Glutamatergic neuron (in vitro differentiated cells): ENCODE data around the gene RRP1B. TPM values are rescaled to one million over a fixed set of nuclear protein-coding genes. Genes with fewer than 3 reads are reported as not detected.
A peak's percentile ranks its signal among the peaks of the same experiment; 100 is the strongest.

Experiments
- DNase-seq: peaks from one replicate; pipeline ENCODE4 v3.0.0; 2022
- H3K27ac Mint-ChIP-seq: one replicate; pipeline ENCODE4 v1.8.0; 2020; ENCODE audit warnings: mild to moderate bottlenecking, mixed read lengths, inconsistent platforms; ENCODE audit not compliant: unreplicated experiment
- H3K27me3 Mint-ChIP-seq: one replicate; pipeline ENCODE4 v1.8.0; 2020; ENCODE audit warnings: mild to moderate bottlenecking, moderate library complexity, mixed read lengths, inconsistent platforms; ENCODE audit not compliant: unreplicated experiment
- H3K36me3 Mint-ChIP-seq: one replicate; pipeline ENCODE4 v1.8.0; 2020; ENCODE audit warnings: mild to moderate bottlenecking, mixed read lengths, inconsistent platforms; ENCODE audit not compliant: unreplicated experiment
- H3K4me1 Mint-ChIP-seq: one replicate; pipeline ENCODE4 v1.8.0; 2020; ENCODE audit warnings: mild to moderate bottlenecking, low read depth, mixed read lengths, inconsistent platforms; ENCODE audit not compliant: unreplicated experiment
- H3K4me3 Mint-ChIP-seq: one replicate; pipeline ENCODE4 v1.8.0; 2020; ENCODE audit warnings: mild to moderate bottlenecking, mixed read lengths, inconsistent platforms; ENCODE audit not compliant: unreplicated experiment
- H3K9me3 Mint-ChIP-seq: one replicate; pipeline ENCODE4 v1.8.0; 2020; ENCODE audit warnings: mild to moderate bottlenecking, moderate library complexity, mixed read lengths, inconsistent platforms; ENCODE audit not compliant: unreplicated experiment
- total RNA-seq: library from RNA; stranded (reverse); fragmentation: NEBNext Ultra II Directional; extraction: Animal tissue kit (Norgen Biotek cat#: 25700); gene quantifications from one replicate; pipeline ENCODE4 v1.2.1, GENCODE V29; 2021; ENCODE audit not compliant: unreplicated experiment
- TF ChIP-seq, protein P1 (sequence below): fragments of 200-600 bp; sonication (generic); IDR thresholded peaks from one replicate; pipeline ENCODE4 v1.5.0; 2021; ENCODE audit not compliant: partially characterized antibody, unreplicated experiment

RRP1B gene
- total RNA-seq, 1 donor from 2014 or later, result 41.2 TPM

DNA sequence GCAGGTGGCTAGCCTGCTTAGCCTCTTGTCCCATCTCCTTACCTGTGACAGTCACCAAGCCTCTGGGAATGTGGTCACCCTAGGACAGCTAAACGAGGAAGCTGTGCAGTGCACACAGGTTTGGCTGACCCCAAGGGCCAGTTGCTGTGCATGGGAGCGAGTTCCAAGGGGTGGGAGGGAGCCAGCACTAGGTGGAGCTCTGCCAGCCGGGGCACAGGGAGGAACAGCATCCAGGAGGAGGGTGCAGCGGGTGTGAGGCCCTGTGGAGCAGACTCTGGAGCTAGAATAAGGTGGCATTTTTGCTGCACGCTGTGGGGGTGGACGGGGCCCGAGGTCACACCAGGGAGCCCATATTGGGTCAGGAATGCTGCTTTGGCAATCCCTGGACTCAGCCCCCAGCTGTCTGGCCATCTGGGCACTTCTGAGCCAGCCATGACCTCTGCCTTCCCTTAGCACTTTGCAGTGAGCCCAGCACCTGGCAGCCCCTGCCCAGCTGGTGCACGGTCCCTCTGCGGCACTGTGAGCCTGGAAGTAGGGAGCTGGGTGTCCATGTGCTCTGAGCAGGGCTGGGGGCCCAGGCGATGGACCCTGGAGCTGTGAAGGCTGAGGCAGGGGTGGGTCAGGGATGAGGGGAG, 68.3 kb downstream of the RRP1B start:
- TF ChIP-seq, protein P1, sequence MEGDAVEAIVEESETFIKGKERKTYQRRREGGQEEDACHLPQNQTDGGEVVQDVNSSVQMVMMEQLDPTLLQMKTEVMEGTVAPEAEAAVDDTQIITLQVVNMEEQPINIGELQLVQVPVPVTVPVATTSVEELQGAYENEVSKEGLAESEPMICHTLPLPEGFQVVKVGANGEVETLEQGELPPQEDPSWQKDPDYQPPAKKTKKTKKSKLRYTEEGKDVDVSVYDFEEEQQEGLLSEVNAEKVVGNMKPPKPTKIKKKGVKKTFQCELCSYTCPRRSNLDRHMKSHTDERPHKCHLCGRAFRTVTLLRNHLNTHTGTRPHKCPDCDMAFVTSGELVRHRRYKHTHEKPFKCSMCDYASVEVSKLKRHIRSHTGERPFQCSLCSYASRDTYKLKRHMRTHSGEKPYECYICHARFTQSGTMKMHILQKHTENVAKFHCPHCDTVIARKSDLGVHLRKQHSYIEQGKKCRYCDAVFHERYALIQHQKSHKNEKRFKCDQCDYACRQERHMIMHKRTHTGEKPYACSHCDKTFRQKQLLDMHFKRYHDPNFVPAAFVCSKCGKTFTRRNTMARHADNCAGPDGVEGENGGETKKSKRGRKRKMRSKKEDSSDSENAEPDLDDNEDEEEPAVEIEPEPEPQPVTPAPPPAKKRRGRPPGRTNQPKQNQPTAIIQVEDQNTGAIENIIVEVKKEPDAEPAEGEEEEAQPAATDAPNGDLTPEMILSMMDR, result no peak
- Mint-ChIP-seq H3K27ac (peak overlapping the region; percentile 95), H3K9me3 (peaks cover 13% of the 10 kb centered on the region), H3K4me3 (peak overlapping the region; percentile 89), H3K36me3 (no peaks in the 10 kb centered on the region), H3K27me3 (peaks cover 13% of the 10 kb centered on the region), H3K4me1 (peaks cover 24% of the 10 kb centered on the region)
- DNase-seq, result peak; percentile 85

DNA sequence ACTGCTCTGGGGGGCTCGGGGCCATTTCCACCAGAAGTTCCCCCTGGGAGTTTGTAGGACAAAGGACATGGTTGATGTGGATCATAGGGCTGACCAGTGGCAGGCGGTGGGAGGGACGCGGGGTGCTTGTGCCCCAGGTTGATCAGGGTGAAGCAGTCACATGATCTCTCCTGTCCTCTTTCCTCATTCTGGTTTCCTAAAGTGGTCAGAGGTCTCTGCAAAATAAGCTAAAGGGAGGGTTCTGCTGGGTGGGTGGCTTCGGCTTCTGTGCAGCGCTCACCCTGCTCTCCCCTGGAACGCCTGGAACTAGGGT, 68.8 kb downstream of the RRP1B start:
- Mint-ChIP-seq H3K4me3 (peak overlapping the region; percentile 89), H3K9me3 (peaks cover 13% of the 10 kb centered on the region), H3K27ac (peak overlapping the region; percentile 95), H3K4me1 (peaks cover 25% of the 10 kb centered on the region), H3K36me3 (no peaks in the 10 kb centered on the region), H3K27me3 (peaks cover 12% of the 10 kb centered on the region)
- DNase-seq, result no peak
- TF ChIP-seq, protein P1, result no peak

DNA sequence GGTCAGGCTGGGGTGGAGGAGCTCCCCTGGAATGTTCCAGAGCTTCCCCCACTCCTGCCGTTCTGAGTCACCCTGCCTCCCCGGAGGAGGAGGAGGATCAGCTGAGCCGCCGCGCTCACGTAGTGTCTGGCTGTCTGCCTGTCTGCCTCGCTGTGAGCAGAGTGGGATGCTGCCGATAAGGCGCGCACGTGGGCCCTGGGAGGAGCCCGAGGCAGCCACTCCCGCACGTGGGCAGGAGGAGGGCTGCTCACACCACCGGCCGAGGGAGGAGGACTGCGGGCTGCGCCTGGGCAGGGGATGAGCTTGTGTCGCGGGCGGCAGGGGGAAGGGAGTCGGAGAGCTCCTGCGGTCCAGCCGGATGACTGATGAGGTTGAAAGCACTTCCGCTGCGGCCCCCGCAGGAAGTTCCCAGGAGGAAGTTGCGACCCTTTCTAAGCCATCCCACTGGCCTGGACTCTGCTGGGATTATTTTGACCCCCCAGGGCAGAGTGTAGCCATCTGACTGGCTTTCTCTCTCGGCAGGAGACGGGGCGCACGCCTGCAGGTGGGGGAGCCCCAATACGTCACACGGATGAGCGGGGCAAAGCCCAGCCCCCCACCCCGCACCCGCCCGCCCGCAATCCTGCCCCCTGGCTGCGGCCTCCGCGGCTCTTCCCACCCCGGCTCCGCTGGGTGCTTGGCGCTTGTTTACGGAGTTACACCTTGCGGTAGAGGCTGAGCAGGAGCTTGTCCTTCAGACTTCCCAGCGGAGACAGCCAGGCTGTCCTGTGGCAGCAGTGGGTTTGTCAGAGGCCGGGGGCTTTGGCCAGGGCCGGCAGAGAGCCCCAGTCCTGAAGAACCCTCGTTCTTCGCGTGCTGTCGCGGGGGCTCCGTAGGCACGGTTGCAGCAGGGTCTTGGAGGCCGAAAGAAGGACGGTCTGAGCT, 69.4 kb downstream of the RRP1B start:
- Mint-ChIP-seq H3K27ac (peak overlapping the region; percentile 95), H3K4me3 (peak overlapping the region; percentile 89), H3K9me3 (peaks cover 15% of the 10 kb centered on the region), H3K36me3 (no peaks in the 10 kb centered on the region), H3K27me3 (peaks cover 12% of the 10 kb centered on the region), H3K4me1 (peaks cover 29% of the 10 kb centered on the region)
- peak; percentile 89 for DNase-seq
- TF ChIP-seq, protein P1, result peak; percentile 65

DNA sequence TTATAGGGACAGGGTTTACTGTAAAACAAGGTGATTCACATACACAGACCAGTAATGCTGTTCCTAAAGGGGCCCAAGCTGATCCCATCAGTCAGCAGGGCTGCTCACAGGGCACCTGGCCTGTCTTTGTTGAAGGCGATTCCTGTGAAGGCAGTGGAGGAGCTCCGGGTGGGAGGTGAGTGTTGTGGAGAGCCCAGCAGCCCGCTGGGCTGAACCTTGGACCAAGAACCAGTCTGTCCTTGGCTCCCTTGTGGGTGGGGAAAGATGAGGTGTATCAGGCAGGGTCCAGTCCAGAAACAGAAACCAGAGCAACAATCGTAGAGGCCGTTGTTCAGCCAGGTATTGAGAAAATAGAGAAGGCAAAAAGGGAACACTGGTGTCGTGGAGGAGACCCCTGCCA, 72.1 kb downstream of the RRP1B start:
- H3K4me3 Mint-ChIP-seq, result peak overlapping the region; percentile 28
- H3K36me3 Mint-ChIP-seq, result no peaks in the 10 kb centered on the region
- H3K4me1 Mint-ChIP-seq, result peaks cover 31% of the 10 kb centered on the region
- H3K27ac Mint-ChIP-seq, result no peak overlapping the region
- peaks cover 12% of the 10 kb centered on the region for H3K27me3 Mint-ChIP-seq
- H3K9me3 Mint-ChIP-seq, result peaks cover 14% of the 10 kb centered on the region
- TF ChIP-seq, protein P1, result no peak
- no peak for DNase-seq
